GM12874 (cell line): ENCODE data around the gene TRAPPC11.

ENCODE experiments used
- TF ChIP-seq, protein P1 (sequence below): IDR thresholded peaks from 2 replicates; pipeline ENCODE4 v1.5.1; 2011; ENCODE audit warnings: low read depth, mild to moderate bottlenecking, control low read depth, low read length, moderate library complexity; ENCODE audit not compliant: insufficient read depth

Gene TRAPPC11

GRCh38 chr4:183721207-183722081 is 62.4 kb downstream of the TRAPPC11 start:
- TF ChIP-seq, protein P1, sequence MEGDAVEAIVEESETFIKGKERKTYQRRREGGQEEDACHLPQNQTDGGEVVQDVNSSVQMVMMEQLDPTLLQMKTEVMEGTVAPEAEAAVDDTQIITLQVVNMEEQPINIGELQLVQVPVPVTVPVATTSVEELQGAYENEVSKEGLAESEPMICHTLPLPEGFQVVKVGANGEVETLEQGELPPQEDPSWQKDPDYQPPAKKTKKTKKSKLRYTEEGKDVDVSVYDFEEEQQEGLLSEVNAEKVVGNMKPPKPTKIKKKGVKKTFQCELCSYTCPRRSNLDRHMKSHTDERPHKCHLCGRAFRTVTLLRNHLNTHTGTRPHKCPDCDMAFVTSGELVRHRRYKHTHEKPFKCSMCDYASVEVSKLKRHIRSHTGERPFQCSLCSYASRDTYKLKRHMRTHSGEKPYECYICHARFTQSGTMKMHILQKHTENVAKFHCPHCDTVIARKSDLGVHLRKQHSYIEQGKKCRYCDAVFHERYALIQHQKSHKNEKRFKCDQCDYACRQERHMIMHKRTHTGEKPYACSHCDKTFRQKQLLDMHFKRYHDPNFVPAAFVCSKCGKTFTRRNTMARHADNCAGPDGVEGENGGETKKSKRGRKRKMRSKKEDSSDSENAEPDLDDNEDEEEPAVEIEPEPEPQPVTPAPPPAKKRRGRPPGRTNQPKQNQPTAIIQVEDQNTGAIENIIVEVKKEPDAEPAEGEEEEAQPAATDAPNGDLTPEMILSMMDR: peak; percentile 53

- TF ChIP-seq, protein P1: peak; percentile 20
Measured at GRCh38 chr4:183722731-183723560, 63.9 kb downstream of the TRAPPC11 start.

- TF ChIP-seq, protein P1: no peak
Measured at GRCh38 chr4:183723561-183724228, 64.6 kb downstream of the TRAPPC11 start.

GRCh38 chr4:183727482-183727881 is 68.4 kb downstream of the TRAPPC11 start:
- TF ChIP-seq, protein P1: no peak

DNA sequence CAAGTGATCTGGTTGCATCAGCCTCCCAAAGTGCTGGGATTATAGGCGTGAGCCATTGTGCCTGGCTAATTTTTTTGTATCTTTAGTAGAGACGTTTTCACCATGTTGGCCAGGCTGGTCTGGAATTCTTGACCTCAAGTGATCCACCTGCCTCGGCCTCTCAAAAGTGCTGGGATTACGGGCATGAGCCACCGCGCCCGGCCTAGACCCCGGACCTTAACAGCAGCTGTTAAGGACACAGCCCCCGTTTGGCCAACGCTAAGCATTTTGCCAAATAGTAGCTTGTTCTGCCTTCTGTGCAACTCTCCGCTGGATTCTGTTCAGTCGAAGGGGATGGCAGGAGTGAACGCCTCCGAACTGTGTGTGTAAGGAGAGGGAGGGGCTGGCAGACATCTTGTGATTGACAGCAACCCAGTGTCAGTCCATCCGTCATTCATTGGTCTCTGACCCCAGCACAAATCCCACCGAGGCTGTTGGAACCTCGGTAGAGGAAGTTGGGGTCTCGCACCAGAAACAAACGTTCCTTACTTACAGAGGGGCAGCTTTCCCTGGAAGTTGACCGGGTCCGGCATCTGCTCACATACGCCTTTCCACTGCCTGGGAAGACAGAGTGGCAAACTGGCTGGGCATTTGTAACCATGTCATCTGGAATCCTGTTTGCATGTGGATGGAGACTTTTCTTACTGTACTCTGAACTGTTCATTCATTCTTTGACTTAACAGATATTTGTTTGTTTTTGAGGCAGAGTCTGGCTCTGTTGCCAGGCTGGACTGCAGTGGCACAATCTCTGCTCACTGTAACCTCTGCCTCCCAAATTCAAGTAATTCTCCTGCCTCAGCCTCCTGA is 69.4 kb downstream of the TRAPPC11 start:
- TF ChIP-seq, protein P1: no peak

GRCh38 chr4:183729069-183729406 is 69.9 kb downstream of the TRAPPC11 start:
- TF ChIP-seq, protein P1: no peak
